PC-3 (cell line): ENCODE results near the gene CERK. TPM values are rescaled to one million over a fixed set of nuclear protein-coding genes. Genes with fewer than 3 reads are reported as not detected.

ENCODE experiments used
- ATAC-seq: fragments of 200-7000 bp; cut with Tn5 transposase; 2 replicates; pipeline ENCODE4 v1.9.1; 2020; ENCODE audit warnings: mild to moderate bottlenecking, moderate library complexity
- BruUV-seq: library from RNA; stranded (reverse); fragments of 400-500 nt; replicated peaks from 2 replicates; lab custom pipeline; 2021; lab: Mats Ljungman, UMichigan
- CTCF ChIA-PET: fragments of 300-600 bp; sonication (Branson Sonifier 250); formaldehyde crosslinking; loops from one replicate; lab custom pipeline; 2022; ENCODE audit warnings: antibody characterized with exemption; lab: Charles Lee
- POLR2A ChIA-PET: fragments of 300-600 bp; sonication (Branson Sonifier 250); formaldehyde crosslinking; loops from one replicate; lab custom pipeline; 2022; ENCODE audit warnings: antibody characterized with exemption; ENCODE audit not compliant: unreplicated experiment; lab: Charles Lee
- DNase-seq: peaks from one replicate; pipeline ENCODE4 v3.0.0-alpha.2; 2015
- H2AFZ ChIP-seq: fragments of 300-600 bp; sonication (generic); 2 replicates; pipeline ENCODE4 v1.6.0; 2016; ENCODE audit warnings: antibody characterized with exemption, low read length
- H3F3A ChIP-seq: fragments of 300-600 bp; sonication (generic); one replicate; pipeline ENCODE4 v1.6.0; 2017; ENCODE audit warnings: antibody characterized with exemption, low read length, control low read depth, mild to moderate bottlenecking; ENCODE audit not compliant: unreplicated experiment
- H3K27ac ChIP-seq: fragments of 300-600 bp; sonication (generic); 2 replicates; pipeline ENCODE4 v1.5.1; 2016; ENCODE audit warnings: mild to moderate bottlenecking, low read length
- H3K27me3 ChIP-seq: fragments of 300-600 bp; sonication (generic); 2 replicates; pipeline ENCODE4 v1.6.1; 2016; ENCODE audit warnings: low read length, mixed read lengths
- H3K36me3 ChIP-seq: fragments of 300-600 bp; sonication (generic); 2 replicates; pipeline ENCODE4 v1.6.1; 2016; ENCODE audit warnings: low read depth, mixed run types, low read length, mixed read lengths
- H3K4me1 ChIP-seq: fragments of 300-600 bp; sonication (generic); 2 replicates; pipeline ENCODE4 v1.5.1; 2016; ENCODE audit warnings: low read length; ENCODE audit not compliant: insufficient read depth
- H3K4me2 ChIP-seq: fragments of 300-600 bp; sonication (generic); 2 replicates; pipeline ENCODE4 v1.6.0; 2016; ENCODE audit warnings: low read length
- H3K4me3 ChIP-seq: fragments of 300-600 bp; sonication (generic); 2 replicates; pipeline ENCODE4 v1.5.1; 2016; ENCODE audit warnings: mild to moderate bottlenecking, low read length, mixed read lengths
- H3K79me2 ChIP-seq: fragments of 300-600 bp; sonication (generic); 2 replicates; pipeline ENCODE4 v1.6.1; 2017; ENCODE audit warnings: low read length, mixed read lengths
- H3K9ac ChIP-seq: fragments of 300-600 bp; sonication (generic); 2 replicates; pipeline ENCODE4 v1.6.0; 2016; ENCODE audit warnings: mild to moderate bottlenecking, low read length
- H3K9me2 ChIP-seq: fragments of 300-600 bp; sonication (generic); replicated peaks from 2 replicates; pipeline ENCODE4 v1.6.1; 2016; ENCODE audit warnings: mixed run types, low read length, mixed read lengths
- H3K9me3 ChIP-seq: fragments of 300-600 bp; sonication (generic); 2 replicates; pipeline ENCODE4 v1.6.1; 2016; ENCODE audit warnings: low read length, mixed read lengths
- H4K20me1 ChIP-seq: fragments of 300-600 bp; sonication (generic); 2 replicates; pipeline ENCODE4 v1.6.1; 2016; ENCODE audit warnings: low read length, mixed read lengths
- EZH2 ChIP-seq: fragments of 300-600 bp; sonication (generic); IDR thresholded peaks from one replicate; pipeline ENCODE4 v1.6.1; 2017; ENCODE audit warnings: antibody characterized with exemption, mild to moderate bottlenecking, low read length; ENCODE audit not compliant: unreplicated experiment
- EZH2phosphoT487 ChIP-seq: fragments of 300-600 bp; sonication (generic); IDR thresholded peaks from 2 replicates; pipeline ENCODE4 v1.6.1; 2018; ENCODE audit warnings: mild to moderate bottlenecking, antibody characterized with exemption, low read length, borderline replicate concordance
- intact Hi-C: fragments of 100-400 bp; cut with micrococcal nuclease; formaldehyde crosslinking; loops from 2 replicates; pipeline ENCODE4 v1.9.0; 2023
- total RNA-seq: library from RNA; depleted of rRNA; stranded (reverse); fragments of >200 nt; gene quantifications from 2 replicates; pipeline ENCODE4 v1.2.3, GENCODE V29; 2014
- TF ChIP-seq, protein P1 (sequence below): fragments of 300-600 bp; sonication (generic); conservative IDR thresholded peaks from 2 replicates; pipeline ENCODE4 v1.5.1; 2017; ENCODE audit warnings: antibody characterized with exemption, low read depth, mild to moderate bottlenecking, low read length

Gene CERK
- total RNA-seq, 1 experiment from 2014 or later, result 21.6 TPM

DNA sequence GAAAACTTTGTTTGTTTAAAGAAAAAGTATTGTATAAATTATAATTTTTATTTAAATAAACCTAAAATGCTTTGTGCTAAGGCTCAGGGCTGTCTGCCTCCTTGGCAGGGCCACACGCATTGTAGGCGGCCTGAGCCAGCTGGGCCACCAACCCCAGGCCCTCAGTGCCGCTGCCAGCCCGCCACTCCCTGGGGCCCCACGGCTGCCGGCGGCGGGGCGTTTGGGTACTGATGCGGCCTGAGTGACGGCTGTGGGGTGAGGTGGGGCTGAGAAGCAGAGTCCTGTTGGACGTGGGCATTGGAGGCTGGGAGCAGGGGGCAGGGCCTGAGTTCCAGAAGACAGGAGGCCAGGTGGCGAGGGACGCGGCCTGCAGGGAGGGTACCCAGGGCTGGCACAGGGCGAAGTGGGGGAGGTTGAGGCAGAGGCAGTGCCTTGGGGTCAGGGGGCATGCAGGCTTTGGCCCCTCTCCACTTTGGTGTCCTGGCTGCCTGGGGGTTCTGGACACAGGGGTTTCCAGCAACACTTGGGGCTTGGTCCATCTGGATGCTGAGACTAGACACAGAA lies 58.3 kb downstream of the CERK start:
- Histone ChIP-seq H3K9me3 (no peaks in the 10 kb centered on the region), H3K4me1 (no peaks in the 10 kb centered on the region), H2AFZ (no peak overlapping the region), H3K79me2 (no peaks in the 10 kb centered on the region), H3K4me3 (no peak overlapping the region), H3K36me3 (no peaks in the 10 kb centered on the region), H4K20me1 (no peaks in the 10 kb centered on the region), H3K27ac (no peak overlapping the region), H3K9ac (no peak overlapping the region), H3F3A (no peaks in the 10 kb centered on the region), H3K9me2 (no peaks in the 10 kb centered on the region), H3K4me2 (no peak overlapping the region), H3K27me3 (no peaks in the 10 kb centered on the region)
- CTCF ChIA-PET, result no interaction called here
- intact Hi-C loops, result no loop called here
- TF ChIP-seq EZH2phosphoT487 (no peak), EZH2 (no peak)
- TF ChIP-seq, protein P1, sequence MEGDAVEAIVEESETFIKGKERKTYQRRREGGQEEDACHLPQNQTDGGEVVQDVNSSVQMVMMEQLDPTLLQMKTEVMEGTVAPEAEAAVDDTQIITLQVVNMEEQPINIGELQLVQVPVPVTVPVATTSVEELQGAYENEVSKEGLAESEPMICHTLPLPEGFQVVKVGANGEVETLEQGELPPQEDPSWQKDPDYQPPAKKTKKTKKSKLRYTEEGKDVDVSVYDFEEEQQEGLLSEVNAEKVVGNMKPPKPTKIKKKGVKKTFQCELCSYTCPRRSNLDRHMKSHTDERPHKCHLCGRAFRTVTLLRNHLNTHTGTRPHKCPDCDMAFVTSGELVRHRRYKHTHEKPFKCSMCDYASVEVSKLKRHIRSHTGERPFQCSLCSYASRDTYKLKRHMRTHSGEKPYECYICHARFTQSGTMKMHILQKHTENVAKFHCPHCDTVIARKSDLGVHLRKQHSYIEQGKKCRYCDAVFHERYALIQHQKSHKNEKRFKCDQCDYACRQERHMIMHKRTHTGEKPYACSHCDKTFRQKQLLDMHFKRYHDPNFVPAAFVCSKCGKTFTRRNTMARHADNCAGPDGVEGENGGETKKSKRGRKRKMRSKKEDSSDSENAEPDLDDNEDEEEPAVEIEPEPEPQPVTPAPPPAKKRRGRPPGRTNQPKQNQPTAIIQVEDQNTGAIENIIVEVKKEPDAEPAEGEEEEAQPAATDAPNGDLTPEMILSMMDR, result no peak
- no TSS peak for BruUV-seq
- ATAC-seq (no peak), DNase-seq (no peak)
- POLR2A ChIA-PET, result no interaction called here

GRCh38 chr22:46678785-46679700 lies 59.0 kb downstream of the CERK start:
- Histone ChIP-seq H2AFZ (no peak overlapping the region), H3K4me3 (no peak overlapping the region), H3K27ac (no peak overlapping the region), H3K79me2 (no peaks in the 10 kb centered on the region), H3K9me3 (no peaks in the 10 kb centered on the region), H3F3A (no peaks in the 10 kb centered on the region), H3K36me3 (no peaks in the 10 kb centered on the region), H3K9ac (no peak overlapping the region), H3K4me2 (no peak overlapping the region), H3K9me2 (no peaks in the 10 kb centered on the region), H3K4me1 (no peaks in the 10 kb centered on the region), H4K20me1 (no peaks in the 10 kb centered on the region), H3K27me3 (no peaks in the 10 kb centered on the region)
- intact Hi-C loops, result no loop called here
- ChIA-PET CTCF (no interaction called here), POLR2A (no interaction called here)
- DNase-seq, result no peak
- no peak for ATAC-seq
- BruUV-seq, result no TSS peak
- no peak for TF ChIP-seq EZH2phosphoT487
- TF ChIP-seq EZH2, result no peak
- TF ChIP-seq, protein P1, result no peak
